Activated naive CD4-positive, alpha-beta T cell treated with anti-CD3 and anti-CD28 coated beads, Interleukin-2, amount 10 ng/mL, durations not matched to agents 7 days and 5 days (primary cell): ENCODE measurements around the gene TPRN.

Experiments used
- CTCF ChIA-PET: fragments of 350-600 bp; sonication (Branson Sonifier 250); formaldehyde crosslinking; loops from one replicate; lab custom pipeline; 2021; ENCODE audit warnings: antibody characterized with exemption; lab: Charles Lee
- DNase-seq: peaks from one replicate; pipeline ENCODE4 v3.0.0-alpha.2; 2020
- H3K27ac Mint-ChIP-seq: one replicate; pipeline ENCODE4 v1.8.0; 2021; ENCODE audit warnings: mild to moderate bottlenecking, moderate library complexity, mixed read lengths
- H3K27me3 Mint-ChIP-seq: one replicate; pipeline ENCODE4 v1.8.0; 2021; ENCODE audit warnings: mild to moderate bottlenecking, mixed read lengths
- H3K36me3 Mint-ChIP-seq: one replicate; pipeline ENCODE4 v1.8.0; 2021; ENCODE audit warnings: mixed read lengths
- H3K4me1 Mint-ChIP-seq: one replicate; pipeline ENCODE4 v1.8.0; 2021; ENCODE audit warnings: mixed read lengths
- H3K4me3 Mint-ChIP-seq: one replicate; pipeline ENCODE4 v1.8.0; 2021; ENCODE audit warnings: mild to moderate bottlenecking, moderate library complexity, mixed read lengths
- H3K9me3 Mint-ChIP-seq: one replicate; pipeline ENCODE4 v1.8.0; 2021; ENCODE audit warnings: mixed read lengths

The TPRN gene

DNA sequence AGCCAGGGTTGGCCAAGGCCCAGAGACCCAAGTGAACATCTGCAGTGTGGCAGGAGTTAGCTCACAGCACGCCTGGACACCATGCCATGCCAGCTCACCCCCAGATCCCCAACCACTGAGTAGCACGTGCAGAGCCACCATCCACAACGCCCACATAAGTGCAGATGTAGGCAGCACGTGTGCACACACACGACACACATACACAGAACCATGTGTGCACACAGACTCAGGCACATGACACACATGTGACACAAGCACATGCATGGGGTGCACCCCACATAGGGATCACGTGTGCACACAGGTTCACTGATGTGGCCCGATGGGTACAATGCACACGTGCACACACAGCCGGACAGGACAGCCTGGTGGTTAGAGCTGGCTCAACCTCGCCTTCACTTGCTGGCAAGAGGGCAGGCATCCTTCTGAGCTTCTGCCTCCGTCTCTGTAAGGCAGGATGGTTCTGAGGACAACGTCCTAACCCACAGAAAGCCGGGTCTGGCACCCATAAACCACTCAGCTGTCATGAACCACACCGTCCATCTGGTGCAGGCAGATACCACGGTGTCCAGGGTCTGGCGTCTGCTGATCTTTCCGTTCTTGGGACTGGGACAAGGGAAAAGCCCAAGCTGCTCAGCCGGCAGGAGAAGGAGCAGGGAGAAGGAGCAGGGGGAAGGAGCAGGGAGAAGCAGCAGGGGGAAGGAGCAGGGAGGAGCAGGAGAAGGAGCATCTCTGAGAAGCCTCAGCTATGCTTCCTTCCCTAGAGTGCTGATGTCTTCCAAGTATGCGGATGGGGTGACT, 42.7 kb downstream of the TPRN start:
- no peaks in the 10 kb centered on the region for H3K36me3 Mint-ChIP-seq
- H3K27ac Mint-ChIP-seq = no peak overlapping the region
- H3K9me3 Mint-ChIP-seq = no peaks in the 10 kb centered on the region
- DNase-seq = no peak
- peaks cover 20% of the 10 kb centered on the region for H3K4me1 Mint-ChIP-seq
- no peak overlapping the region for H3K4me3 Mint-ChIP-seq
- H3K27me3 Mint-ChIP-seq = peaks cover 78% of the 10 kb centered on the region
- CTCF ChIA-PET = interaction anchor here (0.7 to 2.0 kb wide), 5 partner anchors 11 to 79 kb away, joined by 3 to 4 read pairs (median 3); no protein-coding TSS in a partner anchor

DNA sequence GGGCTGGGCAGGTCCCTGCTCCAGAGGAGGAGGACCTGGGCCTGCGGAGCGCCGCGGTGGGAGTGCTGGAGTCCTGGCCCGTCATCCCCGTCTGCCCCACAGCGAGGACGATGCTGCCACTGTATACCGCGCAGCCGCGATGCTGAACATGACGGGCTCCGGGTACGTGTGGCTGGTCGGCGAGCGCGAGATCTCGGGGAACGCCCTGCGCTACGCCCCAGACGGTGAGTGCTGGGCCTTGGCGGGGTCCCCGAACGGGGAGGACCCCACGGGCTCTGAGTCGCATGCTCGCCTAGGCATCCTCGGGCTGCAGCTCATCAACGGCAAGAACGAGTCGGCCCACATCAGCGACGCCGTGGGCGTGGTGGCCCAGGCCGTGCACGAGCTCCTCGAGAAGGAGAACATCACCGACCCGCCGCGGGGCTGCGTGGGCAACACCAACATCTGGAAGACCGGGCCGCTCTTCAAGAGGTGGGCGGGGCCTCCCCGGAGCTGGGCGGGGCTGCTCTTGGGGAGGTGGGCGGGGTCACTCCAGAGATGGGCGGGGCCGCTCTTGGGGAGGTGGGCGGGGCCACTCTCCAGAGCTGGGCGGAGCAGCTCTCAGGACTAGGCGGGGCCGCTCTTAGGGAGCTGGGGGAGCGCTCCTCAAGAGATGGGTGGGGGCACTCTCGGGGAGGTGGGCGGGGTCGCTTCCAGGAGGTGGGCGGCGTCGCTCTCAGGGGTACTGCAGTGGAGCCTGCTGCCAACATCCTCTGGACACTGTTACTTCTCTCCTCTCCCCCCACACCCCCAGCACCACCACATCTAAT, 43.8 kb downstream of the TPRN start:
- Mint-ChIP-seq H3K36me3 (no peaks in the 10 kb centered on the region), H3K4me1 (peaks cover 20% of the 10 kb centered on the region), H3K4me3 (no peak overlapping the region), H3K27me3 (peaks cover 67% of the 10 kb centered on the region), H3K27ac (no peak overlapping the region), H3K9me3 (no peaks in the 10 kb centered on the region)
- peak; percentile 66 for DNase-seq
- CTCF ChIA-PET = interaction anchor here (1.0 to 2.0 kb wide), 2 partner anchors 20 to 80 kb away, joined by 3 to 4 read pairs; no protein-coding TSS in a partner anchor

DNA sequence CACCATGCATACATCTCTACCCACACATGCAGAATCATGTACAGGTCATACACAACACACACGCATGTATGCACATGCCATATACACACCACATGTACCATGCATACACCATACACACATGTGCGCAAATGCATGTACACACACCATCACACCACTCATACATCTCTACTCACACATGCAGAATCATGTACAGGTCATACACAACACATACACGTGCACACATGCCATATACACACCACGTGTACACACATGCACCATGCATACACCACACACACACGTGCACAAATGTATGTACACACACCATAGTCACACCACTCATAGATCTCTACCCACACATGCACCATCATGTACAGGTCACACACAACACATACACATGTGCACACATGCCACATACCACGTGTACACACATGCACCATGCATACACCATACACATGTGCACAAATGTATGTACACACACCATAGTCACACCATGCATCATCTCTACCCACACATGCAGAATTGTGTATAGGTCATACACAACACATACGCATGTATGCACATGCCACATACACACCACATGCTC, 47.6 kb downstream of the TPRN start:
- CTCF ChIA-PET = no interaction called here
- DNase-seq = no peak
- H3K27me3 Mint-ChIP-seq = peaks cover 40% of the 10 kb centered on the region
- H3K9me3 Mint-ChIP-seq = no peaks in the 10 kb centered on the region
- H3K4me3 Mint-ChIP-seq = no peak overlapping the region
- no peak overlapping the region for H3K27ac Mint-ChIP-seq
- H3K36me3 Mint-ChIP-seq = no peaks in the 10 kb centered on the region
- peaks cover 14% of the 10 kb centered on the region for H3K4me1 Mint-ChIP-seq

DNA sequence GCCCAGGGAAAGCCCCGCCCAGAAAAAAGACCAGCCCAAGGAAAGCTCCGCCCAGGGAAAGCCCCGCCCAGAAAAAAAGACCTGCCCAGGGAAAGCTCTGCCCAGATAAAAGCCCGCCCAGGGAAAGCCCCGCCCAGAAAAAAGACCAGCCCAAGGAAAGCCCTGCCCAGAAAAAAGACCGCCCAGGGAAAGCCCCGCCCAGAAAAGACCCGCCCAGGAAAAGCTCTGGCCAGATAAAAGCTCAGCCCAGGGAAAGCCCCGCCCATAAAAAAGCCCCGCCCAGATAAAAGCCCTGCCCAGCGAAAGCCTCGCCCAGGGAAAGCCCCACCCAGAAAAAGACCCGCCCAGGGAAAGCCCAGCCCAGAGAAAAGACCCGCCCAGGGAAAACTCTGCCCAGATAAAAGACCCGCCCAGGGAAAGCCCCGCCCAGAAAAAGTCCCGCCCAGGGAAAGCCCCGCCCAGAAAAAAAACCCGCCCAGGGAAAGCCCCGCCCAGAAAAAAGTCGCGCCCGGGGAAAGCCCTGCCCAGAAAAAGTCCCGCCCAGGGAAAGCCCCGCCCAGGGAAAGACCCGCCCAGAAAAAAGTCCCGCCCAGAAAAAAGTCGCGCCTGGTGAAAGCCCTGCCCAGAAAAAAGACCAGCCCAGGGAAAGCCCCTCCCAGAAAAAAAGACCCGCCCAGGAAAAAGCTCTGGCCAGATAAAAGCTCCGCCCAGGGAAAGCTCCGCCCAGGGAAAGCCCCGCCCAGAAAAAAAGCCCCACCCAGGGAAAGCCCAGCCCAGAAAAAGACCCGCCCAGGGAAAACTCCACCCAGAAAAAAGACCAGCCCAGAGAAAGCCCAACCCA, 49.7 kb downstream of the TPRN start:
- H3K36me3 Mint-ChIP-seq = no peaks in the 10 kb centered on the region
- H3K27ac Mint-ChIP-seq = no peak overlapping the region
- H3K4me3 Mint-ChIP-seq = no peak overlapping the region
- DNase-seq = peak; percentile 48
- peaks cover 4% of the 10 kb centered on the region for H3K4me1 Mint-ChIP-seq
- peaks cover 24% of the 10 kb centered on the region for H3K27me3 Mint-ChIP-seq
- CTCF ChIA-PET = no interaction called here
- H3K9me3 Mint-ChIP-seq = no peaks in the 10 kb centered on the region

DNA sequence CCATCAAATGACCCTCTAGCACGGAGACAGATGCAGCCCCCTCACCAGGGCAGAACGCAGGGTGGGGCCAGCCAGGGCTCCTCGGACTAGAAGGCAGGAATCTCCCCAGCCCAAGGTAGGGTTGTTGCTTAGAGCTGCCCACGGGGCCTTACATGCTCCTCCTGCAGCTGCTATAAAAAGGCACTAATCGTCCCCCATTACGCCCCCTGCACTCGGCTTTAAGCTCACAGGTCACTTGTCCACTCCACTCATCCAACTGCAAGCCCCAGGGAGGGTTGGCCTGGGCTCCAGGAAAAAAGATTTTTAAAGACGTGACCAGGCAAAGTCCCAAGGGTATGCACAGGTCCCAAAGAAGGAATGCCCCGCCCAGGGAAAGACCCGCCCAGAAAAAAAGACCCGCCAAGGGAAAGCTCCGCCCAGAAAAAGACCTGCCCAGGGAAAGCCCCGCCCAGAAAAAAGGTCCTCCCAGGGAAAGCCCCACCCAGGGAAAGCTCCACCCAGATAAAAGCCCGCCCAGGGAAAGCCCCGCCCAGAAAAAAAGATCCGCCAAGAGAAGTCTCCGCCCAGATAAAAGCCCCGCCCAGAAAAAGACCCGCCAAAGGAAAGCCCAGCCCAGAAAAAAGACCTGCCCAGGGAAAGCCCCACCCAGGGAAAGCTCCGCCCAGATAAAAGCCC, 50.5 kb downstream of the TPRN start:
- H3K36me3 Mint-ChIP-seq = no peaks in the 10 kb centered on the region
- no peak overlapping the region for H3K4me3 Mint-ChIP-seq
- H3K27ac Mint-ChIP-seq = no peak overlapping the region
- H3K9me3 Mint-ChIP-seq = no peaks in the 10 kb centered on the region
- CTCF ChIA-PET = no interaction called here
- peaks cover 16% of the 10 kb centered on the region for H3K27me3 Mint-ChIP-seq
- DNase-seq = no peak
- peaks cover 4% of the 10 kb centered on the region for H3K4me1 Mint-ChIP-seq

DNA sequence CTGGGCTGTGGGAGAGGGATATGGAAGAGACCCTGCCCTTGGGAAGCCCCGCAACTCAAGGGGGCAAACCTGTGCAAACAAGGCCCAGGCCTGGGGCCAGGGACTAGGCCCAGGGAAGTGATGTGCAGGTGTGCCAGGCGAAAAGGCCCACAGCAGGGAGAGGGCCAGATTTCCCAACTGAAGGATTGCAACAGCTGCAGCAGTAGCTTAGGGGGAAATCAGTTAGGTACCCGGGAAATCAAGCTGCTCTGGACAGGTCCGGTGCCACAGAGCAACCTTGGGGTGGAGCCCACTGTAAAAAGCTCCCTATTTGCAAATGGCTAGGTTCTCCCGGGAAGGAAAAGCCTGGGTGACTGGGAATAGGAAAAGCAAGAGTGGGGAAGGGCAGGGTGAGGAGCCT, 51.2 kb downstream of the TPRN start:
- peaks cover 4% of the 10 kb centered on the region for H3K4me1 Mint-ChIP-seq
- no peak overlapping the region for H3K27ac Mint-ChIP-seq
- CTCF ChIA-PET = interaction anchor here (0.6 kb wide), 1 partner anchor 42 kb away, joined by 3 read pairs; no protein-coding TSS in a partner anchor
- no peaks in the 10 kb centered on the region for H3K9me3 Mint-ChIP-seq
- no peaks in the 10 kb centered on the region for H3K36me3 Mint-ChIP-seq
- no peak overlapping the region for H3K4me3 Mint-ChIP-seq
- no peak for DNase-seq
- H3K27me3 Mint-ChIP-seq = peaks cover 15% of the 10 kb centered on the region

DNA sequence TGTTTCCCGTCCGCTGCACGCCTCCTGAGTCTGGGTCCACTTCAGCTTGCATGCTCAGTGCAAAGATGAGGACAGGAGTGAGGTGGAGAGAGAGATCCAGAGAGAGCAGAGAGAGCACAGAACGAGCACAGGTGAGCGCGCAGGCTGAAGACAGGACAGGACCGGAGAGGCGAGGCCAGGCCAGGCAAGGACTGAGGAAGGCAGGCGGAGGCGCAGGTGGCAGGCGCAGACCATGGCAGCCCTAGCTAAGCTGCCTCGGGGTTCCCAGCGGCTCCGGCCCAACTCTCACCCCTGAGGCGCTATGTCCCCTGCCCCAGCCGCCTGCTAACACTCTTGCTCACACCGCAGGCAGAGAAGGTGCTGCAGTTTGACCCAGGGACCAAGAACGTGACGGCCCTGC, 51.9 kb downstream of the TPRN start:
- no peak overlapping the region for H3K27ac Mint-ChIP-seq
- DNase-seq = no peak
- peaks cover 4% of the 10 kb centered on the region for H3K4me1 Mint-ChIP-seq
- no peaks in the 10 kb centered on the region for H3K9me3 Mint-ChIP-seq
- H3K27me3 Mint-ChIP-seq = peaks cover 20% of the 10 kb centered on the region
- H3K4me3 Mint-ChIP-seq = no peak overlapping the region
- no peaks in the 10 kb centered on the region for H3K36me3 Mint-ChIP-seq
- CTCF ChIA-PET = no interaction called here

DNA sequence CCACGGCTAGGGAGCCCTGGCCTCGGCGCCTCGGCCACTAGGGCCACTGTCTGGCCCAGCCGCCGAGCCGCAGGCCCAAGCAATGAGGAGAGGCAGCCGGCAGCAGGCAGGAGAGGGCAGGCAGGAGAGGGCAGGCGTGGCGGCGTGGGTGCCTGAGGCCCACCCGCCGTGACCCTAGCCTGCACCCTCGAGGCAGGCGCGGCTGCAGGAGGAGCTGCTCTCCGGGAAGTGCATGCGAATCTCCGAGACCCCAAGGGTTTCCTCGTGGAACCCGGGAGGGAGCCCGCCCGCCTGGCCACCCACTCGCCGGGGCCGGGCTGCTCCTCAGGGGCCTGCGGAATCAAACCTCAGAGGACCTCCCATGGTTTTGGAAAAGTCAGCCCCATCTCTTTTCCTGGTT, 52.3 kb downstream of the TPRN start:
- no peaks in the 10 kb centered on the region for H3K9me3 Mint-ChIP-seq
- H3K4me3 Mint-ChIP-seq = no peak overlapping the region
- no peak for DNase-seq
- CTCF ChIA-PET = no interaction called here
- H3K36me3 Mint-ChIP-seq = no peaks in the 10 kb centered on the region
- H3K27me3 Mint-ChIP-seq = peaks cover 24% of the 10 kb centered on the region
- H3K27ac Mint-ChIP-seq = no peak overlapping the region
- peaks cover 4% of the 10 kb centered on the region for H3K4me1 Mint-ChIP-seq

DNA sequence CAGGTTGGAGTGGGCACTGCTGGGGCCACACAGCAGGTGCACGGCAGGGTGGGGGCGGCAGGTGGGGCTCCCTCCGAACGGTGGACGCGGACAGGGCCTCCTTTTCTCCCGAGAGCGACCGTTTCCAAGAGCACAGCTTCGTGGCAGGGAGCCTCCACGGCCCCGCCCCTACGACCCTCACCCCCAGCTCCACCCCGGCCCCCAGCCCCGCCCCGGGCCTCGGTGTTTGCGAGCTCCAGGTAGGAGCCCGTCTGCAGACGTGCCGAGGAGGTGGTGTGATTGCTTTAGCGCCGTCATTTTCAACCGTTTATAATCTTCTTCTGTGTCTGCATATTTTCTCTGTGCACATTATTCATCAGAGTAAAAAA, 52.8 kb downstream of the TPRN start:
- Mint-ChIP-seq H3K36me3 (no peaks in the 10 kb centered on the region), H3K4me3 (no peak overlapping the region), H3K27ac (no peak overlapping the region), H3K9me3 (no peaks in the 10 kb centered on the region), H3K4me1 (peaks cover 4% of the 10 kb centered on the region), H3K27me3 (peaks cover 29% of the 10 kb centered on the region)
- CTCF ChIA-PET = no interaction called here
- no peak for DNase-seq

DNA sequence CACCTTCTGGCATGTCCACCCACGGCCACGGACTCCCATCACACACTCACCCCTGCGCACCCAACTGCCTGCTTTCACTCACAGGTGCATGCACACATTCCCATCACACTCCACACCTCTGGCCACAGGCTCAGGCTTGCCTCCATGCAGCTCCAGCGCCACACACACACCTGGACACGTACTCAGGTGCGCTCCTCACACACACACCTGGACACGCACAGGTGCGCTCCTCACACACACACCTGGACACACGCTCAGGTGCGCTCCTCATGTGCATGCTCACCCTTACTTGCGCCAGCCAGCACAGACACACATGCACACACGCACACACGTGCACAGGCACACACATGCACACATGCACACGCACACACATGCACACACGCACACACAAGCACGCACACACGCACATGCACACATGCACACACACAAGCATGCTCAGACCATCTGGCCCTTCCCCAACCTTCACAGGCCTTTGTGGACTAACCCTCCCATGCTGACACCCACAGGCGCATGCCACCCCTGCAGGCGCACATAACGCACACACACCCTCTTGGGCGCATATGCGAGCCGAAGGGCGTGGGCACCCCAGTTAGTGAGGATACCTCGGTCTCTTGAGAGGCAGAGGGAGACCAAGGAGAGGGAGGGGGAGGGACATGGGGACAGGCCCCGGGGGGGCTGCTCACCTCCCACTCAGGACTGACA, 53.3 kb downstream of the TPRN start:
- CTCF ChIA-PET = no interaction called here
- H3K27ac Mint-ChIP-seq = no peak overlapping the region
- H3K27me3 Mint-ChIP-seq = peaks cover 34% of the 10 kb centered on the region
- H3K4me3 Mint-ChIP-seq = no peak overlapping the region
- H3K9me3 Mint-ChIP-seq = no peaks in the 10 kb centered on the region
- no peaks in the 10 kb centered on the region for H3K36me3 Mint-ChIP-seq
- H3K4me1 Mint-ChIP-seq = peaks cover 4% of the 10 kb centered on the region
- no peak for DNase-seq

DNA sequence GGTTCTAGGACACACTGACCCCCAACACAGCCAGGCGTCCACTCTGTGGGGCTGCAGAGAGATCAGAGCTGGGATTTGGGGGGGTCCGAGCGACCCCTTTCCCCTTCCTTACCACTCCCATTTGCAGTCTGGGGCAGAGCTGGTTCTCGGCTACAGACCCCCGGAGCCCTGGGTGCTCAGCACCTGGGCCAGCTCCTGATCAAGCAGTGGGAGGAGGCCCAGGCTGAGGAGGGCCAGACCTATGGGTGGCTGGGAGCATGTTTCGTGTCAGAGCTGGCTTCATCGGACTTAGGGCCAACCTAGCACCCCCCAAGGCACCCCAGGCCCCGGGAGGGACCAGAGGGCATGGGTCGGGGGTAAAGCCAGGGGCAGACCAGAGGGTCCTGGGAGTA, 54.0 kb downstream of the TPRN start:
- no peak overlapping the region for H3K4me3 Mint-ChIP-seq
- DNase-seq = no peak
- no peaks in the 10 kb centered on the region for H3K9me3 Mint-ChIP-seq
- CTCF ChIA-PET = no interaction called here
- H3K36me3 Mint-ChIP-seq = no peaks in the 10 kb centered on the region
- no peak overlapping the region for H3K27ac Mint-ChIP-seq
- peaks cover 4% of the 10 kb centered on the region for H3K4me1 Mint-ChIP-seq
- peaks cover 41% of the 10 kb centered on the region for H3K27me3 Mint-ChIP-seq

DNA sequence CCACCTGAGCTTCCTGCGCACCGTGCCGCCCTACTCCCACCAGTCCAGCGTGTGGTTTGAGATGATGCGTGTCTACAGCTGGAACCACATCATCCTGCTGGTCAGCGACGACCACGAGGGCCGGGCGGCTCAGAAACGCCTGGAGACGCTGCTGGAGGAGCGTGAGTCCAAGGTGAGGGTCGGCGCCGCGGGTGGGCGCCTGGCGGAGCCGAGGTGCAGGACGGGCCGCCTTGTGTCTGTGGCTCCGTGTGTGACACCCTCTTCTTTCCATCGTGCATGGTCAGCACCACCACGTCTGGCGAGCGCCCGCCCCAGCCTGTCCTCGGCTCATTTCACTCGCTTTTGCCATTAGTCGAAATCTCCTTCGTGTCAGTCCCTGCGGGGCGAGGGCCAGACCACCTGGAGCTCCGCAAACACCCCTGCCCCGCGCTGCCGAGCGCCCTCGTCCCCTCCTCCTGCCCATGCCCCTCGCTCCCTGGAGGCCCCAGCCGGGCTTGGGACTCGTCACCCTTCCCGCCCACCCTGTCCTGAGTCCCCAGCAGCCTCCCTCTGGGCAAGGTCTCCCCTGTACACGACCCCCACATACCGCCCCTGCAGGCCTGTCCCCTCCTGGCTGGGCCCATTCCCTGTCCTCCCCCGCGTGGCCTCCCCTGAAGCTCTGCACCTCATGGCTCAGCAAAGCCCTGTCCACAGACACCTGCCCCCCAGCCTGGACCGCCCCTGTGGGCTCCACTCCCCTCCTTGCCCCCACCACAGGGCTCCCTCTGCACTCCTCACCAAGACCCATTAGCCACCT, 54.6 kb downstream of the TPRN start:
- Mint-ChIP-seq H3K27ac (no peak overlapping the region), H3K36me3 (no peaks in the 10 kb centered on the region), H3K4me3 (no peak overlapping the region), H3K27me3 (peaks cover 47% of the 10 kb centered on the region), H3K9me3 (no peaks in the 10 kb centered on the region), H3K4me1 (peaks cover 5% of the 10 kb centered on the region)
- no peak for DNase-seq
- CTCF ChIA-PET = no interaction called here
